Measurements from ENCODE around the gene FAM76A.

FAM76A gene

GRCh38 chr1:27713139-27713725 is 12.5 kb upstream of the FAM76A start:
- DNase-seq (peak; percentile 78), ATAC-seq (ENCODE audit: insufficient read depth, low read depth) (peak; percentile 72)
- no peak for TF ChIP-seq CTCF (IDR thresholded peaks at IDR 0.05; ENCODE audit: borderline replicate concordance, extremely low read depth, low read length, poor library complexity, severe bottlenecking)
- no peak for TF ChIP-seq EZH2 (IDR thresholded peaks at IDR 0.05; ENCODE audit: borderline replicate concordance, low read depth, low read length, severe bottlenecking)
- Histone ChIP-seq H3K36me3 (ENCODE audit: insufficient read depth, low read length) (no peaks in the 10 kb centered on the region), H3K4me3 (ENCODE audit: low read depth in 1 of 2, low read length in 2 of 2) (no peak overlapping the region), H3K4me1 (ENCODE audit: insufficient read depth, low read length) (peaks cover 32% of the 10 kb centered on the region), H3K9ac (ENCODE audit: low read depth, low read length) (peak overlapping the region; percentile 44), H2AFZ (ENCODE audit: low read depth, low read length) (peak overlapping the region; percentile 27), H3K79me2 (ENCODE audit: insufficient read depth, low read length) (no peaks in the 10 kb centered on the region), H3K27ac (ENCODE audit: low read length) (peak overlapping the region; percentile 81), H3K27me3 (ENCODE audit: insufficient read depth, low read length, poor library complexity) (no peaks in the 10 kb centered on the region), H4K20me1 (ENCODE audit: insufficient read depth, low read length) (no peaks in the 10 kb centered on the region), H3K4me2 (ENCODE audit: insufficient read depth, low read length) (peak overlapping the region; percentile 41), H3K9me3 (ENCODE audit: insufficient read depth, low read length, severe bottlenecking) (no peaks in the 10 kb centered on the region)

GRCh38 chr1:27713869-27714513 is 11.8 kb upstream of the FAM76A start:
- Histone ChIP-seq H3K36me3 (ENCODE audit: insufficient read depth, low read length) (no peaks in the 10 kb centered on the region), H4K20me1 (ENCODE audit: insufficient read depth, low read length) (no peaks in the 10 kb centered on the region), H3K4me3 (ENCODE audit: low read depth in 1 of 2, low read length in 2 of 2) (no peak overlapping the region), H3K27me3 (ENCODE audit: insufficient read depth, low read length, poor library complexity) (no peaks in the 10 kb centered on the region), H3K79me2 (ENCODE audit: insufficient read depth, low read length) (no peaks in the 10 kb centered on the region), H3K27ac (ENCODE audit: low read length) (peak overlapping the region; percentile 81), H3K4me2 (ENCODE audit: insufficient read depth, low read length) (peak overlapping the region; percentile 41; the same call in 1 of the 2 replicates), H3K9ac (ENCODE audit: low read depth, low read length) (peak overlapping the region; percentile 44), H2AFZ (ENCODE audit: low read depth, low read length) (peak overlapping the region; percentile 27), H3K9me3 (ENCODE audit: insufficient read depth, low read length, severe bottlenecking) (no peaks in the 10 kb centered on the region), H3K4me1 (ENCODE audit: insufficient read depth, low read length) (peaks cover 32% of the 10 kb centered on the region)
- DNase-seq (no peak), ATAC-seq (ENCODE audit: insufficient read depth, low read depth) (peak; percentile 41; the same call in 2 of the 3 replicates)
- TF ChIP-seq EZH2 (IDR thresholded peaks at IDR 0.05; ENCODE audit: borderline replicate concordance, low read depth, low read length, severe bottlenecking) = no peak
- TF ChIP-seq CTCF (IDR thresholded peaks at IDR 0.05; ENCODE audit: borderline replicate concordance, extremely low read depth, low read length, poor library complexity, severe bottlenecking) = no peak

- TF ChIP-seq CTCF (IDR thresholded peaks at IDR 0.05; ENCODE audit: borderline replicate concordance, extremely low read depth, low read length, poor library complexity, severe bottlenecking) (no peak), EZH2 (IDR thresholded peaks at IDR 0.05; ENCODE audit: borderline replicate concordance, low read depth, low read length, severe bottlenecking) (no peak)
- ATAC-seq (ENCODE audit: insufficient read depth, low read depth) = no peak
- no peak for DNase-seq
- no peaks in the 10 kb centered on the region for H3K79me2 ChIP-seq (ENCODE audit: insufficient read depth, low read length)
- H3K4me1 ChIP-seq (ENCODE audit: insufficient read depth, low read length) = peaks cover 32% of the 10 kb centered on the region
- no peak overlapping the region for H3K9ac ChIP-seq (ENCODE audit: low read depth, low read length)
- H2AFZ ChIP-seq (ENCODE audit: low read depth, low read length) = 0 out of 2 replicates have a peak overlapping the region, but pooled peaks have one; percentile 0
- no peaks in the 10 kb centered on the region for H3K27me3 ChIP-seq (ENCODE audit: insufficient read depth, low read length, poor library complexity)
- no peak overlapping the region for H3K27ac ChIP-seq (ENCODE audit: low read length)
- H3K9me3 ChIP-seq (ENCODE audit: insufficient read depth, low read length, severe bottlenecking) = no peaks in the 10 kb centered on the region
- no peak overlapping the region for H3K4me2 ChIP-seq (ENCODE audit: insufficient read depth, low read length)
- H3K36me3 ChIP-seq (ENCODE audit: insufficient read depth, low read length) = no peaks in the 10 kb centered on the region
- no peaks in the 10 kb centered on the region for H4K20me1 ChIP-seq (ENCODE audit: insufficient read depth, low read length)
- H3K4me3 ChIP-seq (ENCODE audit: low read depth in 1 of 2, low read length in 2 of 2) = no peak overlapping the region
Observed at GRCh38 chr1:27716262-27716895, 9.4 kb upstream of the FAM76A start.

All from DND-41 (cell line).